NOMO-1 (cell line): ENCODE data around the gene SMKR1.
"Not testable (repeated sequence)": the region's sequence is repeated elsewhere in the genome, so short reads cannot be mapped to it uniquely, and the experiment has no call there.

Source experiments
- DNase-seq, 2 experiments: peaks; one replicate each; lab custom pipeline; 2025; ENCODE audit not compliant: unreplicated experiment in 2 of 2; lab: John Stamatoyannopoulos, UW

The SMKR1 gene

GRCh38 chr7:129524405-129524804, 22.1 kb downstream of the SMKR1 start:
- peak; percentile 5 to 21 for DNase-seq

- DNase-seq, result no peak
These were observed 23.0 kb downstream of the SMKR1 start for GRCh38 chr7:129525225-129525862.

- DNase-seq, result no peak
These were observed 27.3 kb downstream of the SMKR1 start for GRCh38 chr7:129529643-129530042.

GRCh38 chr7:129530795-129531391, 28.6 kb downstream of the SMKR1 start:
- DNase-seq, result no peak

GRCh38 chr7:129531721-129532120, 29.4 kb downstream of the SMKR1 start:
- DNase-seq, result no peak

GRCh38 chr7:129532375-129532774, 30.0 kb downstream of the SMKR1 start:
- DNase-seq, result no peak

GRCh38 chr7:129534558-129535274, 32.4 kb downstream of the SMKR1 start:
- not testable (repeated sequence) for DNase-seq

- DNase-seq, result no peak
These were observed 33.6 kb downstream of the SMKR1 start for GRCh38 chr7:129535896-129536295.

- no peak for DNase-seq
These were observed 34.0 kb downstream of the SMKR1 start for GRCh38 chr7:129536323-129536722.

- no peak for DNase-seq
These were observed 36.5 kb downstream of the SMKR1 start for GRCh38 chr7:129538790-129539189.

- no peak for DNase-seq
These were observed 38.0 kb downstream of the SMKR1 start for GRCh38 chr7:129540340-129540739.

- no peak for DNase-seq
These were observed 42.4 kb downstream of the SMKR1 start for GRCh38 chr7:129544700-129545099.

GRCh38 chr7:129550693-129551360, 48.5 kb downstream of the SMKR1 start:
- no peak for DNase-seq

- DNase-seq, result no peak
These were observed 51.6 kb downstream of the SMKR1 start for GRCh38 chr7:129553899-129554461.

GRCh38 chr7:129556607-129557133, 54.3 kb downstream of the SMKR1 start:
- no peak for DNase-seq

- DNase-seq, result no peak
These were observed 55.6 kb downstream of the SMKR1 start for GRCh38 chr7:129557686-129558481.

GRCh38 chr7:129559564-129559963, 57.2 kb downstream of the SMKR1 start:
- DNase-seq, result no peak

GRCh38 chr7:129560831-129561230, 58.5 kb downstream of the SMKR1 start:
- DNase-seq, result no peak

GRCh38 chr7:129561677-129562359, 59.5 kb downstream of the SMKR1 start:
- DNase-seq, result no peak
